Measurements from ENCODE around the gene LRP4.
A peak's percentile ranks its signal among the peaks of the same experiment; 100 is the strongest.

LRP4 gene

DNA sequence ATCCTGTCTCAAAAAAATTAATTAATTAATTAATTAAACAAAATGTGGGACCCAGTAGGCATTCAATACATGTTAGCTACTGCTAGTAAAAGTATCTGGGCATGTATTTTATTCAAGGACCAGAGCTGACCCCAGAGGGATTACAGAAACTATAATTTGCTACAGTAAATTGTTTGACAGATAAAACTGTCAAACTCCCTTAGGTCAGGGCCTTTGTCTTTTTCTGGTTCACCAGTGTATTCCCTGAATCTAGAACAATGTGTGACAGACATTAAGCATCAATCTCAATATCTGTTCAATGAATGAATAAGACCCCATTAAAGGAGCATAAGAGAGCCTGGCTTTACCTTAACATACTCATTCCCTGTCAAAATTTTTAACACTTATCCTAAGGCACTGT is 78.2 kb downstream of the LRP4 start:
- Histone ChIP-seq H3K36me3 (ENCODE audit: control insufficient read depth in 2 of 2, insufficient read depth in 1 of 2, low read length in 2 of 2) (peaks cover 0 to 14% of the 10 kb centered on the region in 2 experiments; a peak in 2 of 3 replicates), H3K27ac (ENCODE audit: extremely low read depth, low read depth, low read length) (no peak overlapping the region), H3K4me3 (ENCODE audit: low read depth, low read length) (no peak overlapping the region), H3K9me3 (ENCODE audit: control insufficient read depth, insufficient read depth, low read depth, low read length) (no peaks in the 10 kb centered on the region), H3K4me1 (ENCODE audit: control insufficient read depth, insufficient read depth, low read length) (no peaks in the 10 kb centered on the region)
- POLR2A ChIA-PET = no interaction called here
- TF ChIP-seq PRDM1 (tag by site-specific recombination; IDR thresholded peaks at IDR 0.05) = no peak
- no peak for TF ChIP-seq ZNF423 (tag by site-specific recombination; IDR thresholded peaks at IDR 0.05)
- no peak for TF ChIP-seq ZIC2 (tag by site-specific recombination; IDR thresholded peaks at IDR 0.05)
- TF ChIP-seq, protein P1, sequence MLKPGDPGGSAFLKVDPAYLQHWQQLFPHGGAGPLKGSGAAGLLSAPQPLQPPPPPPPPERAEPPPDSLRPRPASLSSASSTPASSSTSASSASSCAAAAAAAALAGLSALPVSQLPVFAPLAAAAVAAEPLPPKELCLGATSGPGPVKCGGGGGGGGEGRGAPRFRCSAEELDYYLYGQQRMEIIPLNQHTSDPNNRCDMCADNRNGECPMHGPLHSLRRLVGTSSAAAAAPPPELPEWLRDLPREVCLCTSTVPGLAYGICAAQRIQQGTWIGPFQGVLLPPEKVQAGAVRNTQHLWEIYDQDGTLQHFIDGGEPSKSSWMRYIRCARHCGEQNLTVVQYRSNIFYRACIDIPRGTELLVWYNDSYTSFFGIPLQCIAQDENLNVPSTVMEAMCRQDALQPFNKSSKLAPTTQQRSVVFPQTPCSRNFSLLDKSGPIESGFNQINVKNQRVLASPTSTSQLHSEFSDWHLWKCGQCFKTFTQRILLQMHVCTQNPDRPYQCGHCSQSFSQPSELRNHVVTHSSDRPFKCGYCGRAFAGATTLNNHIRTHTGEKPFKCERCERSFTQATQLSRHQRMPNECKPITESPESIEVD (tag by site-specific recombination; IDR thresholded peaks at IDR 0.05) = 0 out of 2 replicates have a peak, but pooled peaks have one; percentile 12
- CTCF ChIA-PET = no interaction called here

DNA sequence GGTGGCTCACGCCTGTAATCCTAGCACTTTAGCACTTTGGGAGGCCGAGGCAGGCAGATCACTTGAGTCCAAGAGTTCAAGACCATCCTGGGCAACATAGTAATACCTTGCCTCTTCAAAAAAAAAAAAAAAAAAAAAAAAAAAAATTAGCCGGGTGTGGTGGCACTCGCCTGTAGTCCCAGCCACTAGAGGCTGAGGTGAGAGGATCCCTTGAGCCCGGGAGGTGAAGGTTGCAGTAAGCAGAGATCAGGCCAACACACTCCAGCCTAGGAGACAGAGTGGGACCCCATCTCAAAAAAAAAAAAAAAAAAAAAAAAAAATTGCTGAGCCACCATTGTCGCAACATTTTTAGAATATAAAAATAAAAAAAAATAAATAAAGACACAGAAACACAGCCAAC is 79.8 kb downstream of the LRP4 start:
- CTCF ChIA-PET = no interaction called here
- Histone ChIP-seq H3K27ac (ENCODE audit: extremely low read depth, low read depth, low read length) (no peak overlapping the region), H3K36me3 (ENCODE audit: control insufficient read depth in 2 of 2, insufficient read depth in 1 of 2, low read length in 2 of 2) (peaks cover 0 to 14% of the 10 kb centered on the region in 2 experiments; a peak in 2 of 3 replicates)

DNA sequence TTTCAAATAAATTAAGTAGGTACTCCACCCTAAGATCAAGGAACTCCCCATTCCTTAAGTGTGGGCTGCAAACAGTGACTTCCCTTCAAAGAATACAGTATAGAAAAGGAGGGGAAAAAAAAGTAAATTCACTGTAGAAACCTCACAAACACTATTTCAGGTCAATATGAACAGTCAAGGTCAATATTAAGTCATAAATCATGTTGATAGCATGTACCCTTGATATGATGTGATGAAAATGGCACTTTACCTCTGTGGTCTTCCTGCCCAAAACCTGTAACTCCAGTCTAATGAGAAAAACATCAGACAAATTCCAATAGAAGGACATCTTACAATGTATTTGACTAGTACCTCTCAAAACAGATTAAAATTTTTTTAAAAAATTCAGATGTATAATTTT is 80.5 kb downstream of the LRP4 start:
- CTCF ChIA-PET = interaction anchor here (0.8 kb wide), 1 partner anchor 142 kb away, joined by 5 read pairs; no protein-coding TSS in a partner anchor
- TF ChIP-seq ZNF48 (tag by site-specific recombination; IDR thresholded peaks at IDR 0.05) (no peak), ZNF777 (tag by site-specific recombination; IDR thresholded peaks at IDR 0.05; ENCODE audit: borderline replicate concordance) (no peak), ZNF791 (tag by site-specific recombination; IDR thresholded peaks at IDR 0.05) (no peak), ZNF558 (tag by site-specific recombination; IDR thresholded peaks at IDR 0.05) (no peak), ZNF510 (tag by site-specific recombination; IDR thresholded peaks at IDR 0.05; ENCODE audit: insufficient replicate concordance) (no peak), SP2 (tag by site-specific recombination; IDR thresholded peaks at IDR 0.05) (no peak), ZNF169 (tag by site-specific recombination; IDR thresholded peaks at IDR 0.05) (no peak), ZNF292 (tag by site-specific recombination; IDR thresholded peaks at IDR 0.05; ENCODE audit: borderline replicate concordance, low read depth) (no peak), ZNF501 (tag by site-specific recombination; IDR thresholded peaks at IDR 0.05) (no peak), ZNF302 (tag by site-specific recombination; IDR thresholded peaks at IDR 0.05; ENCODE audit: low read depth) (no peak), ZNF37A (tag by site-specific recombination; IDR thresholded peaks at IDR 0.05) (no peak), ZBTB48 (tag by site-specific recombination; IDR thresholded peaks at IDR 0.05) (no peak), ZNF138 (tag by site-specific recombination; IDR thresholded peaks at IDR 0.05; ENCODE audit: borderline replicate concordance) (no peak), KLF1 (tag by site-specific recombination; IDR thresholded peaks at IDR 0.05) (no peak), ZFP3 (tag by site-specific recombination; IDR thresholded peaks at IDR 0.05; ENCODE audit: low read depth) (no peak), ZSCAN23 (tag by site-specific recombination; IDR thresholded peaks at IDR 0.05) (no peak)
- TF ChIP-seq, protein P2, sequence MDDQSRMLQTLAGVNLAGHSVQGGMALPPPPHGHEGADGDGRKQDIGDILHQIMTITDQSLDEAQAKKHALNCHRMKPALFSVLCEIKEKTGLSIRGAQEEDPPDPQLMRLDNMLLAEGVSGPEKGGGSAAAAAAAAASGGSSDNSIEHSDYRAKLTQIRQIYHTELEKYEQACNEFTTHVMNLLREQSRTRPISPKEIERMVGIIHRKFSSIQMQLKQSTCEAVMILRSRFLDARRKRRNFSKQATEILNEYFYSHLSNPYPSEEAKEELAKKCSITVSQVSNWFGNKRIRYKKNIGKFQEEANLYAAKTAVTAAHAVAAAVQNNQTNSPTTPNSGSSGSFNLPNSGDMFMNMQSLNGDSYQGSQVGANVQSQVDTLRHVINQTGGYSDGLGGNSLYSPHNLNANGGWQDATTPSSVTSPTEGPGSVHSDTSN (CRISPR knock-in tag; IDR thresholded peaks at IDR 0.05) = no peak
- TF ChIP-seq, protein P3, sequence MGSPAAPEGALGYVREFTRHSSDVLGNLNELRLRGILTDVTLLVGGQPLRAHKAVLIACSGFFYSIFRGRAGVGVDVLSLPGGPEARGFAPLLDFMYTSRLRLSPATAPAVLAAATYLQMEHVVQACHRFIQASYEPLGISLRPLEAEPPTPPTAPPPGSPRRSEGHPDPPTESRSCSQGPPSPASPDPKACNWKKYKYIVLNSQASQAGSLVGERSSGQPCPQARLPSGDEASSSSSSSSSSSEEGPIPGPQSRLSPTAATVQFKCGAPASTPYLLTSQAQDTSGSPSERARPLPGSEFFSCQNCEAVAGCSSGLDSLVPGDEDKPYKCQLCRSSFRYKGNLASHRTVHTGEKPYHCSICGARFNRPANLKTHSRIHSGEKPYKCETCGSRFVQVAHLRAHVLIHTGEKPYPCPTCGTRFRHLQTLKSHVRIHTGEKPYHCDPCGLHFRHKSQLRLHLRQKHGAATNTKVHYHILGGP (tag by site-specific recombination; IDR thresholded peaks at IDR 0.05) = no peak

More for the DNA sequence above, 79.8 kb downstream of the LRP4 start:
- Histone ChIP-seq H3K4me3 (ENCODE audit: low read depth, low read length) (no peak overlapping the region), H3K4me1 (ENCODE audit: control insufficient read depth, insufficient read depth, low read length) (no peaks in the 10 kb centered on the region), H3K9me3 (ENCODE audit: control insufficient read depth, insufficient read depth, low read depth, low read length) (no peaks in the 10 kb centered on the region)
- TF ChIP-seq, protein P4, sequence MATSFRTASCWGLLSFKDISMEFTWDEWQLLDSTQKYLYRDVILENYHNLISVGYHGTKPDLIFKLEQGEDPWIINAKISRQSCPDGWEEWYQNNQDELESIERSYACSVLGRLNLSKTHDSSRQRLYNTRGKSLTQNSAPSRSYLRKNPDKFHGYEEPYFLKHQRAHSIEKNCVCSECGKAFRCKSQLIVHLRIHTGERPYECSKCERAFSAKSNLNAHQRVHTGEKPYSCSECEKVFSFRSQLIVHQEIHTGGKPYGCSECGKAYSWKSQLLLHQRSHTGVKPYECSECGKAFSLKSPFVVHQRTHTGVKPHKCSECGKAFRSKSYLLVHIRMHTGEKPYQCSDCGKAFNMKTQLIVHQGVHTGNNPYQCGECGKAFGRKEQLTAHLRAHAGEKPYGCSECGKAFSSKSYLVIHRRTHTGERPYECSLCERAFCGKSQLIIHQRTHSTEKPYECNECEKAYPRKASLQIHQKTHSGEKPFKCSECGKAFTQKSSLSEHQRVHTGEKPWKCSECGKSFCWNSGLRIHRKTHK (tag by site-specific recombination; IDR thresholded peaks at IDR 0.05) = no peak
- TF ChIP-seq, protein P5, sequence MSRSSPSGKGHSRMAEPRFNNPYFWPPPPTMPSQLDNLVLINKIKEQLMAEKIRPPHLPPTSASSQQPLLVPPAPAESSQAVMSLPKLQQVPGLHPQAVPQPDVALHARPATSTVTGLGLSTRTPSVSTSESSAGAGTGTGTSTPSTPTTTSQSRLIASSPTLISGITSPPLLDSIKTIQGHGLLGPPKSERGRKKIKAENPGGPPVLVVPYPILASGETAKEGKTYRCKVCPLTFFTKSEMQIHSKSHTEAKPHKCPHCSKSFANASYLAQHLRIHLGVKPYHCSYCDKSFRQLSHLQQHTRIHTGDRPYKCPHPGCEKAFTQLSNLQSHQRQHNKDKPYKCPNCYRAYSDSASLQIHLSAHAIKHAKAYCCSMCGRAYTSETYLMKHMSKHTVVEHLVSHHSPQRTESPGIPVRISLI (tag by site-specific recombination; IDR thresholded peaks at IDR 0.05) = peak; percentile 55; the same call in 1 of the 2 replicates
- TF ChIP-seq ZNF211 (tag by site-specific recombination; IDR thresholded peaks at IDR 0.05; ENCODE audit: low read depth) = no peak
- POLR2A ChIA-PET = interaction anchor here (1.2 kb wide), 1 partner anchor 11 kb away, joined by 8 read pairs; no protein-coding TSS in a partner anchor

More for the DNA sequence above, 80.5 kb downstream of the LRP4 start:
- H3K9me3 ChIP-seq (ENCODE audit: control insufficient read depth, insufficient read depth, low read depth, low read length) = no peaks in the 10 kb centered on the region
- peaks cover 0 to 11% of the 10 kb centered on the region in 2 experiments; a peak in 1 of 3 replicates for H3K36me3 ChIP-seq (ENCODE audit: control insufficient read depth in 2 of 2, insufficient read depth in 1 of 2, low read length in 2 of 2)
- H3K4me1 ChIP-seq (ENCODE audit: control insufficient read depth, insufficient read depth, low read length) = peaks cover 3% of the 10 kb centered on the region; the same call in 1 of the 2 replicates
- no peak overlapping the region for H3K27ac ChIP-seq (ENCODE audit: extremely low read depth, low read depth, low read length)
- no peak overlapping the region for H3K4me3 ChIP-seq (ENCODE audit: low read depth, low read length)
- POLR2A ChIA-PET = no interaction called here

Measured in HEK293 (cell line).